ENCODE measurements around the gene CPXM2.

Gene CPXM2

GRCh38 chr10:123906884-123907652, 15.5 kb upstream of the CPXM2 start:
- ChIA-PET POLR2A (no interaction called here), CTCF (no interaction called here)
- no peak for DNase-seq (ENCODE audit: extremely low spot score)
- TF ChIP-seq, protein P1, sequence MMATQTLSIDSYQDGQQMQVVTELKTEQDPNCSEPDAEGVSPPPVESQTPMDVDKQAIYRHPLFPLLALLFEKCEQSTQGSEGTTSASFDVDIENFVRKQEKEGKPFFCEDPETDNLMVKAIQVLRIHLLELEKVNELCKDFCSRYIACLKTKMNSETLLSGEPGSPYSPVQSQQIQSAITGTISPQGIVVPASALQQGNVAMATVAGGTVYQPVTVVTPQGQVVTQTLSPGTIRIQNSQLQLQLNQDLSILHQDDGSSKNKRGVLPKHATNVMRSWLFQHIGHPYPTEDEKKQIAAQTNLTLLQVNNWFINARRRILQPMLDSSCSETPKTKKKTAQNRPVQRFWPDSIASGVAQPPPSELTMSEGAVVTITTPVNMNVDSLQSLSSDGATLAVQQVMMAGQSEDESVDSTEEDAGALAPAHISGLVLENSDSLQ (IDR thresholded peaks at IDR 0.05) = no peak
- TF ChIP-seq SUZ12 (IDR thresholded peaks at IDR 0.05) (no peak), HDGF (IDR thresholded peaks at IDR 0.05; ENCODE audit: borderline replicate concordance) (no peak), ELF4 (IDR thresholded peaks at IDR 0.05) (no peak), LEF1 (IDR thresholded peaks at IDR 0.05; ENCODE audit: borderline replicate concordance) (no peak), BHLHE40 (IDR thresholded peaks at IDR 0.05; ENCODE audit: borderline replicate concordance) (no peak), FOXK2 (IDR thresholded peaks at IDR 0.05) (no peak), NFRKB (IDR thresholded peaks at IDR 0.05) (no peak), FOXA1 (IDR thresholded peaks at IDR 0.05) (no peak)

- CTCF ChIA-PET = no interaction called here
- POLR2A ChIA-PET = no interaction called here
- TF ChIP-seq CTBP1 (IDR thresholded peaks at IDR 0.05; ENCODE audit: borderline replicate concordance) (no peak), ELF4 (IDR thresholded peaks at IDR 0.05) (no peak), ZNF384 (IDR thresholded peaks at IDR 0.05) (no peak), SP1 (IDR thresholded peaks at IDR 0.05) (no peak), BHLHE40 (IDR thresholded peaks at IDR 0.05; ENCODE audit: borderline replicate concordance) (no peak), LEF1 (IDR thresholded peaks at IDR 0.05; ENCODE audit: borderline replicate concordance) (no peak), FOXA1 (IDR thresholded peaks at IDR 0.05) (no peak), HDGF (IDR thresholded peaks at IDR 0.05; ENCODE audit: borderline replicate concordance) (no peak), FOXM1 (IDR thresholded peaks at IDR 0.05; ENCODE audit: borderline replicate concordance) (no peak), L3MBTL2 (conservative IDR thresholded peaks at IDR 0.05) (no peak), FOXK2 (IDR thresholded peaks at IDR 0.05) (no peak), SUZ12 (IDR thresholded peaks at IDR 0.05) (no peak), ARNT (IDR thresholded peaks at IDR 0.05) (no peak), NFRKB (IDR thresholded peaks at IDR 0.05) (no peak)
- DNase-seq (ENCODE audit: extremely low spot score) = no peak
Observed at GRCh38 chr10:123906296-123906695, 14.7 kb upstream of the CPXM2 start.

GRCh38 chr10:123904834-123905409, 13.3 kb upstream of the CPXM2 start:
- ChIA-PET POLR2A (no interaction called here), CTCF (no interaction called here)
- no peak for DNase-seq (ENCODE audit: extremely low spot score)
- TF ChIP-seq SP1 (IDR thresholded peaks at IDR 0.05) = no peak

DNA sequence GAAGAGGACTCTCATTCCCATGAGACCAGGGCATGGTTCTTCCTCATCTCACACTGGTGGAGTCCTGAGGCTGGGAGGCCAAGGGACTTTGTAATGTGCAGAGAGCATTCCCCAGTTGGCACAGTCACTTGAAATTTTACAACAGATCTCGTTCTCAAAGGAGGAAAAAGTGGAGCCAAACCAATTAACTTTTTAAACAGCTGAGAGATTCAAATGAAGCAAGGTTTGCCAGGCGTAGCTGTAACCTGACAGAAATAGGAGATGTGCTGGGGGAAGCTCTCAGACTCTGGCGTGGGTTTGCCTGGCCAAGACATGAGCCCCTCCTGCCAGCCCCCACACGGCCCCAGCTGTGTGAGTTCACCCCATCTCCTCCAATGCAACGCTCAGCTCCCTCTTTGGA, 12.0 kb upstream of the CPXM2 start:
- ChIA-PET CTCF (no interaction called here), POLR2A (no interaction called here)
- TF ChIP-seq SUZ12 (IDR thresholded peaks at IDR 0.05) (no peak), TARDBP (IDR thresholded peaks at IDR 0.05) (no peak)
- DNase-seq (ENCODE audit: extremely low spot score) = no peak

DNA sequence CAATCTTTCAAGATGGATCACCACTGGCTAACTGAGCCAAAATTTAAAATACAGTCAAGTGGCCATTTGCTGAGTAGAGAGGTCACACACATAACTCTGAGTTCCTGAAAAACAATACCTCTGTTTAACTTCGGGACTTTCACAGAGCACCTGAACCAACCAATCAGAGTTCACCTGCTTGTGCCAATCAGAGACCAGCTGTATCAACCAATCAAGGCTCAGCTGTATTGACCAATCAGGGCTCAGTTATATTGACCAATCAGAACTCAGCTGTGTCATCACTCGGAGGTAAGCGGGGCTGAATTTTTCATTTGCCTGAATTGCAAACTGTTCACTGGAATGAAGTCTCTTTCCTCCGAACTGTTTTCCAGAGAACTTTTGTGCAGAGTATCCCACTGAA, 10.0 kb upstream of the CPXM2 start:
- CTCF ChIA-PET = interaction anchor here (1.0 kb wide), 1 partner anchor 12 kb away, joined by 4 read pairs; no protein-coding TSS in a partner anchor
- POLR2A ChIA-PET = no interaction called here
- no peak for TF ChIP-seq HDGF (IDR thresholded peaks at IDR 0.05; ENCODE audit: borderline replicate concordance)
- TF ChIP-seq NFRKB (IDR thresholded peaks at IDR 0.05) = no peak
- TF ChIP-seq BHLHE40 (IDR thresholded peaks at IDR 0.05; ENCODE audit: borderline replicate concordance) = no peak
- no peak for TF ChIP-seq ELF4 (IDR thresholded peaks at IDR 0.05)
- no peak for TF ChIP-seq LEF1 (IDR thresholded peaks at IDR 0.05; ENCODE audit: borderline replicate concordance)
- no peak for TF ChIP-seq CTBP1 (IDR thresholded peaks at IDR 0.05; ENCODE audit: borderline replicate concordance)
- TF ChIP-seq FOXA1 (IDR thresholded peaks at IDR 0.05) = no peak
- TF ChIP-seq SUZ12 (IDR thresholded peaks at IDR 0.05) = no peak
- no peak for TF ChIP-seq ZNF384 (IDR thresholded peaks at IDR 0.05)
- TF ChIP-seq FOXK2 (IDR thresholded peaks at IDR 0.05) = no peak
- no peak for TF ChIP-seq L3MBTL2 (conservative IDR thresholded peaks at IDR 0.05)
- no peak for TF ChIP-seq FOXM1 (IDR thresholded peaks at IDR 0.05; ENCODE audit: borderline replicate concordance)
- no peak for DNase-seq (ENCODE audit: extremely low spot score)

DNA sequence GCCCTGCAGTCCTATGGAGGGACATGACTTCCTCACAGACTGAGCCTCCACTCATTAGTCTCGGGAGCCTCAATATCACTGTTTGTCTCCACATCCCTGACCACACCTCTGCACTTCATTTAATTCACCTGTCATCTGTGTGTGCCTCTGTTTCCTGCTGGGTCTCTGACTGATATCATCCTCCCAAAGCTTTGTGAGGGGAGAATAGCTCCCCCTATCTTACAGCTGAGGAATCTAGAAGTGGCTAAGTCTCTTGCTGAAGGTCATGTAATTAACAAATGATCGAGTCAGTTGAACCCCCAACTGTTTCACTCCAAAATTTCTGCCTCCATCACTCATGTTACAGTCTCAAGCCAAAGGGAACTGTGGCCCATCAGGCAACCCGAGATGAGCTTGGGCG, 5.5 kb upstream of the CPXM2 start:
- ChIA-PET CTCF (interaction anchor here (0.6 kb wide), 1 partner anchor 36 kb away, joined by 3 read pairs; no protein-coding TSS in a partner anchor), POLR2A (no interaction called here)
- no peak for DNase-seq (ENCODE audit: extremely low spot score)
- TF ChIP-seq BHLHE40 (IDR thresholded peaks at IDR 0.05; ENCODE audit: borderline replicate concordance) (no peak), LEF1 (IDR thresholded peaks at IDR 0.05; ENCODE audit: borderline replicate concordance) (no peak), FOXK2 (IDR thresholded peaks at IDR 0.05) (no peak), ZNF384 (IDR thresholded peaks at IDR 0.05) (no peak), TARDBP (IDR thresholded peaks at IDR 0.05) (no peak), ARNT (IDR thresholded peaks at IDR 0.05) (no peak), FOXM1 (IDR thresholded peaks at IDR 0.05; ENCODE audit: borderline replicate concordance) (no peak), L3MBTL2 (conservative IDR thresholded peaks at IDR 0.05) (no peak), HDGF (IDR thresholded peaks at IDR 0.05; ENCODE audit: borderline replicate concordance) (no peak), NFRKB (IDR thresholded peaks at IDR 0.05) (no peak), ELF4 (IDR thresholded peaks at IDR 0.05) (no peak), SP1 (IDR thresholded peaks at IDR 0.05) (no peak), SUZ12 (IDR thresholded peaks at IDR 0.05) (no peak), FOXA1 (IDR thresholded peaks at IDR 0.05) (no peak), CTBP1 (IDR thresholded peaks at IDR 0.05; ENCODE audit: borderline replicate concordance) (no peak)
- TF ChIP-seq, protein P1 (IDR thresholded peaks at IDR 0.05) = no peak
